22Rv1 (cell line): ENCODE measurements around the gene TBKBP1.

Source experiments
- ZFX ChIP-seq: fragments of 450-650 bp; IDR thresholded peaks from 2 replicates; pipeline ENCODE4 v1.6.1; 2017; ENCODE audit warnings: antibody characterized with exemption, borderline replicate concordance
- TF ChIP-seq, protein P1 (sequence below): fragments of 450-650 bp; IDR thresholded peaks from 2 replicates; pipeline ENCODE4 v1.5.1; 2017; ENCODE audit warnings: mild to moderate bottlenecking

DNA sequence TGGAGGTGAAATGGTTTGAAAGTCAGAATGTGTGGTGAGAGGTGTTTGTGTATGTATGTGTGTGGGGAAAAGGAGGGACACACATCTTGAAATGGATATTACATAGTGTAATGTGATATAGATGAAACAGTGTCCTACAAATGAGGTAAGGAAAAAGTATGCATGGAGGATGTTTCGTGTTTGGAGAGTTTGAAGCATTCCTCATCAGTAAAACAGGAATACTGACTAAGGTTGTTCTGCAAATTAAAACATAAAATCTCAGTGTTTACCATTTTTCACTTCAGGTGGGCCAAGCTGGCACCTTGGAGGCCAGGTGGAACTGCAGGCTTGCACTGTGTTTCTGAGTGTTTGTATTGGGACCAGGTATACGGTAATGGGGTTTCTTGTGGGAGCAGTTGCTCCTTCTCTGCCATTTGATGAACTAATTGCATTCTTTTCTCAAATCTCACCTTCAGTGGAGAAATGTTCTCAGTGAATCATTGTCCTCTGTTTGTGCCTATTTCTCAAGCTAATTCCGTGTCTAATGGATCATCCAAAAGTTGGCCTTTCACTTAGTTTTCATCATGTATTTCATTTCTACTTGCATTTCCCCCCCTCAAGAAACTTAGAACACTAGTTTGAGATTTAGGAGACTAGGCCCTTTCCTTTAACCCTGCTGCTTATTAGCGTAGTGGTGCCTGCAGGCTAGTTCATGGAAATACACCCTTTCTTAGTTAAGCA, 8.2 kb upstream of the TBKBP1 start:
- TF ChIP-seq, protein P1, sequence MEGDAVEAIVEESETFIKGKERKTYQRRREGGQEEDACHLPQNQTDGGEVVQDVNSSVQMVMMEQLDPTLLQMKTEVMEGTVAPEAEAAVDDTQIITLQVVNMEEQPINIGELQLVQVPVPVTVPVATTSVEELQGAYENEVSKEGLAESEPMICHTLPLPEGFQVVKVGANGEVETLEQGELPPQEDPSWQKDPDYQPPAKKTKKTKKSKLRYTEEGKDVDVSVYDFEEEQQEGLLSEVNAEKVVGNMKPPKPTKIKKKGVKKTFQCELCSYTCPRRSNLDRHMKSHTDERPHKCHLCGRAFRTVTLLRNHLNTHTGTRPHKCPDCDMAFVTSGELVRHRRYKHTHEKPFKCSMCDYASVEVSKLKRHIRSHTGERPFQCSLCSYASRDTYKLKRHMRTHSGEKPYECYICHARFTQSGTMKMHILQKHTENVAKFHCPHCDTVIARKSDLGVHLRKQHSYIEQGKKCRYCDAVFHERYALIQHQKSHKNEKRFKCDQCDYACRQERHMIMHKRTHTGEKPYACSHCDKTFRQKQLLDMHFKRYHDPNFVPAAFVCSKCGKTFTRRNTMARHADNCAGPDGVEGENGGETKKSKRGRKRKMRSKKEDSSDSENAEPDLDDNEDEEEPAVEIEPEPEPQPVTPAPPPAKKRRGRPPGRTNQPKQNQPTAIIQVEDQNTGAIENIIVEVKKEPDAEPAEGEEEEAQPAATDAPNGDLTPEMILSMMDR, result no peak
- no peak for TF ChIP-seq ZFX
